ENCODE data around the gene MESP1.
A peak's percentile ranks its signal among the peaks of the same experiment; 100 is the strongest.
"Not testable (repeated sequence)": the region's sequence is repeated elsewhere in the genome, so short reads cannot be mapped to it uniquely, and the experiment has no call there.

MESP1 gene

GRCh38 chr15:89750560-89751542 is at the start of gene MESP1:
MESP1 (minus strand) TSS chr15:89751249; CDS start chr15:89751231, 18 bp downstream.
- DNase-seq = peak in 57 of 58 donors; percentile 45 to 92 (median 80)

GRCh38 chr15:89799918-89800498 is 49.0 kb upstream of the MESP1 start:
- DNase-seq = no peak

- no peak for DNase-seq
Observed at GRCh38 chr15:89799011-89799911, 48.2 kb upstream of the MESP1 start.

- no peak for DNase-seq
Observed at GRCh38 chr15:89797678-89798201, 46.7 kb upstream of the MESP1 start.

- DNase-seq = no peak
Observed at GRCh38 chr15:89795996-89796395, 44.9 kb upstream of the MESP1 start.

GRCh38 chr15:89794627-89795241 is 43.7 kb upstream of the MESP1 start:
- DNase-seq = no peak

GRCh38 chr15:89792106-89792805 is 41.2 kb upstream of the MESP1 start:
- DNase-seq = no peak

GRCh38 chr15:89790661-89791060 is 39.6 kb upstream of the MESP1 start:
- DNase-seq = no peak

GRCh38 chr15:89790206-89790605 is 39.2 kb upstream of the MESP1 start:
- DNase-seq = no peak

GRCh38 chr15:89788585-89788984 is 37.5 kb upstream of the MESP1 start:
- not testable (repeated sequence) for DNase-seq

- no peak for DNase-seq
Observed at GRCh38 chr15:89787944-89788343, 36.9 kb upstream of the MESP1 start.

- no peak for DNase-seq
Observed at GRCh38 chr15:89785774-89786140, 34.7 kb upstream of the MESP1 start.

- no peak for DNase-seq
Observed at GRCh38 chr15:89785064-89785773, 34.2 kb upstream of the MESP1 start.

- DNase-seq = no peak
Observed at GRCh38 chr15:89784686-89784960, 33.6 kb upstream of the MESP1 start.

- DNase-seq = no peak
Observed at GRCh38 chr15:89783861-89784685, 33.0 kb upstream of the MESP1 start.

GRCh38 chr15:89783111-89783860 is 32.2 kb upstream of the MESP1 start:
- DNase-seq = no peak

- DNase-seq = not testable (repeated sequence)
Observed at GRCh38 chr15:89782619-89782950, 31.5 kb upstream of the MESP1 start.

Measured in anterior cingulate cortex (tissue), 58 donors.